H9 (cell line): Measurements from ENCODE around the gene ZDHHC1. TPM values are rescaled to one million over a fixed set of nuclear protein-coding genes. Genes with fewer than 3 reads are reported as not detected.

Experiments
- DNase-seq: peaks from one replicate; pipeline ENCODE4 v3.0.0-alpha.2; 2017
- H2AFZ ChIP-seq: one replicate; pipeline ENCODE4 v1.6.1; 2013; ENCODE audit warnings: mild to moderate bottlenecking, low read length, control low read depth, moderate library complexity
- H2AK5ac ChIP-seq: 2 replicates; pipeline ENCODE4 v1.6.1; 2013; ENCODE audit warnings: low read length, control low read depth, mixed read lengths; ENCODE audit not compliant: insufficient read length
- H2BK120ac ChIP-seq: one replicate; pipeline ENCODE4 v1.6.1; 2013; ENCODE audit warnings: low read depth, mild to moderate bottlenecking, low read length, control low read depth, inconsistent platforms; ENCODE audit not compliant: poor library complexity, severe bottlenecking
- H2BK12ac ChIP-seq: 2 replicates; pipeline ENCODE4 v1.6.1; 2013; ENCODE audit warnings: low read length, control low read depth, mixed read lengths, low read depth; ENCODE audit not compliant: insufficient read length
- H2BK15ac ChIP-seq: 2 replicates; pipeline ENCODE4 v1.6.1; 2013; ENCODE audit warnings: low read depth, low read length, control low read depth
- H2BK20ac ChIP-seq: one replicate; pipeline ENCODE4 v1.6.1; 2013; ENCODE audit warnings: low read depth, mild to moderate bottlenecking, low read length, control low read depth, inconsistent platforms; ENCODE audit not compliant: poor library complexity, severe bottlenecking
- H2BK5ac ChIP-seq: 2 replicates; pipeline ENCODE4 v1.6.1; 2013; ENCODE audit warnings: low read length, control low read depth, mixed read lengths; ENCODE audit not compliant: insufficient read length
- H3K14ac ChIP-seq: 2 replicates; pipeline ENCODE4 v1.6.1; 2013; ENCODE audit warnings: low read length, control low read depth; ENCODE audit not compliant: insufficient read depth
- H3K18ac ChIP-seq: 2 replicates; pipeline ENCODE4 v1.6.1; 2013; ENCODE audit warnings: low read depth, mild to moderate bottlenecking, mixed read lengths, low read length, control low read depth; ENCODE audit not compliant: insufficient read length
- H3K23ac ChIP-seq: 2 replicates; pipeline ENCODE4 v1.6.1; 2013; ENCODE audit warnings: low read length, control low read depth, mixed read lengths, low read depth; ENCODE audit not compliant: insufficient read length
- H3K23me2 ChIP-seq: 2 replicates; pipeline ENCODE4 v1.6.1; 2013; ENCODE audit warnings: low read depth, mild to moderate bottlenecking, mixed read lengths, low read length, control low read depth; ENCODE audit not compliant: insufficient read length, poor library complexity, severe bottlenecking
- H3K27ac ChIP-seq: 2 replicates; pipeline ENCODE4 v1.5.1; 2013; ENCODE audit warnings: low read length, control low read depth, mixed read lengths, low read depth; ENCODE audit not compliant: insufficient read length
- H3K27me3 ChIP-seq: 2 replicates; pipeline ENCODE4 v1.6.1; 2013; ENCODE audit warnings: low read length, control low read depth, inconsistent platforms; ENCODE audit not compliant: insufficient read depth
- H3K4ac ChIP-seq: 2 replicates; pipeline ENCODE4 v1.6.1; 2013; ENCODE audit warnings: low read depth, mild to moderate bottlenecking, control low read depth, inconsistent platforms, low read length, moderate library complexity
- H3K4me1 ChIP-seq: 2 replicates; pipeline ENCODE4 v1.6.1; 2013; ENCODE audit warnings: low read length, control low read depth, inconsistent platforms; ENCODE audit not compliant: insufficient read depth
- H3K4me2 ChIP-seq: 2 replicates; pipeline ENCODE4 v1.6.1; 2013; ENCODE audit warnings: low read length, control low read depth, mixed read lengths; ENCODE audit not compliant: insufficient read length, insufficient read depth
- H3K56ac ChIP-seq: 2 replicates; pipeline ENCODE4 v1.6.1; 2013; ENCODE audit warnings: low read depth, mild to moderate bottlenecking, mixed read lengths, low read length, control low read depth; ENCODE audit not compliant: insufficient read length
- H3K79me1 ChIP-seq: 2 replicates; pipeline ENCODE4 v1.6.1; 2013; ENCODE audit warnings: low read depth, mild to moderate bottlenecking, moderate library complexity, low read length, control low read depth, inconsistent platforms; ENCODE audit not compliant: insufficient read depth, poor library complexity, severe bottlenecking
- H3K79me2 ChIP-seq: 2 replicates; pipeline ENCODE4 v1.6.1; 2013; ENCODE audit warnings: low read length, control low read depth, inconsistent platforms; ENCODE audit not compliant: insufficient read depth
- H3K9ac ChIP-seq: 2 replicates; pipeline ENCODE4 v1.6.1; 2013; ENCODE audit warnings: low read length, control low read depth, mixed read lengths; ENCODE audit not compliant: insufficient read length; ENCODE audit errors: extremely low read depth
- H3K9me3 ChIP-seq: one replicate; pipeline ENCODE4 v1.6.1; 2013; ENCODE audit warnings: low read depth, low read length, inconsistent platforms; ENCODE audit not compliant: control insufficient read depth
- H3T11ph ChIP-seq: one replicate; pipeline ENCODE4 v1.6.1; 2013; ENCODE audit warnings: mild to moderate bottlenecking, low read length, control low read depth, inconsistent platforms
- H4K20me1 ChIP-seq: one replicate; pipeline ENCODE4 v1.6.1; 2013; ENCODE audit not compliant: control insufficient read depth, insufficient read length, insufficient read depth
- H4K5ac ChIP-seq: 2 replicates; pipeline ENCODE4 v1.6.1; 2013; ENCODE audit warnings: low read depth, mild to moderate bottlenecking, mixed read lengths, low read length, control low read depth; ENCODE audit not compliant: insufficient read length
- H4K8ac ChIP-seq: replicated peaks from 2 replicates; pipeline ENCODE4 v1.6.1; 2013; ENCODE audit warnings: low read length, control low read depth, mixed read lengths, low read depth; ENCODE audit not compliant: insufficient read length
- H4K91ac ChIP-seq: 2 replicates; pipeline ENCODE4 v1.6.1; 2013; ENCODE audit warnings: low read depth, mild to moderate bottlenecking, moderate library complexity, mixed read lengths, low read length, control low read depth; ENCODE audit not compliant: insufficient read length
- H3K27ac Mint-ChIP-seq, 3 experiments: 2 replicates in 2 of 3; 3 replicates in 1 of 3; pipeline ENCODE4 v1.8.0; 2020 to 2021; ENCODE audit warnings: mixed read lengths in 3 of 3, mild to moderate bottlenecking in 1 of 3, moderate library complexity in 1 of 3
- H3K27me3 Mint-ChIP-seq: 2 replicates; pipeline ENCODE4 v1.8.0; 2021; ENCODE audit warnings: low read depth, mild to moderate bottlenecking, moderate library complexity, mixed read lengths
- H3K36me3 Mint-ChIP-seq, 3 experiments: 2 replicates in 2 of 3; 3 replicates in 1 of 3; pipeline ENCODE4 v1.8.0; 2020 to 2021; ENCODE audit warnings: low read depth in 3 of 3, mixed read lengths in 3 of 3; ENCODE audit not compliant: insufficient read depth in 1 of 3
- H3K4me1 Mint-ChIP-seq, 2 experiments: 2 replicates each; pipeline ENCODE4 v1.8.0; 2020; ENCODE audit warnings: mixed read lengths in 2 of 2
- H3K4me3 Mint-ChIP-seq, 2 experiments: 2 replicates in 1 of 2; 3 replicates in 1 of 2; pipeline ENCODE4 v1.8.0; 2020 to 2021; ENCODE audit warnings: mild to moderate bottlenecking in 2 of 2, mixed read lengths in 2 of 2, moderate library complexity in 1 of 2
- H3K9me3 Mint-ChIP-seq, 2 experiments: 2 replicates in 1 of 2; 3 replicates in 1 of 2; pipeline ENCODE4 v1.8.0; 2020; ENCODE audit warnings: mild to moderate bottlenecking in 2 of 2, mixed read lengths in 2 of 2, moderate library complexity in 1 of 2
- WGBS: extraction: QIAGEN DNeasy Blood & Tissue Kit; methylation state at CpG from one replicate; pipeline ENCODE4 v1.1.7; 2013; ENCODE audit warnings: missing lambda C conversion rate, low lambda C conversion rate, mixed read lengths; ENCODE audit not compliant: insufficient read length; ENCODE audit errors: extremely low coverage; 5-methylcytosine and 5-hydroxymethylcytosine counted together
- total RNA-seq: library from RNA; stranded (reverse); gene quantifications from 2 replicates; pipeline ENCODE4 v1.2.1, GENCODE V29; 2021
- TF ChIP-seq, protein P1 (sequence below): fragments of 200-600 bp; sonication (generic); conservative IDR thresholded peaks from 3 replicates; pipeline ENCODE4 v1.8.0; 2021; ENCODE audit warnings: antibody characterized with exemption, mild to moderate bottlenecking

ZDHHC1 gene
- total RNA-seq, 1 experiment from 2014 or later: 3.7 TPM

DNA sequence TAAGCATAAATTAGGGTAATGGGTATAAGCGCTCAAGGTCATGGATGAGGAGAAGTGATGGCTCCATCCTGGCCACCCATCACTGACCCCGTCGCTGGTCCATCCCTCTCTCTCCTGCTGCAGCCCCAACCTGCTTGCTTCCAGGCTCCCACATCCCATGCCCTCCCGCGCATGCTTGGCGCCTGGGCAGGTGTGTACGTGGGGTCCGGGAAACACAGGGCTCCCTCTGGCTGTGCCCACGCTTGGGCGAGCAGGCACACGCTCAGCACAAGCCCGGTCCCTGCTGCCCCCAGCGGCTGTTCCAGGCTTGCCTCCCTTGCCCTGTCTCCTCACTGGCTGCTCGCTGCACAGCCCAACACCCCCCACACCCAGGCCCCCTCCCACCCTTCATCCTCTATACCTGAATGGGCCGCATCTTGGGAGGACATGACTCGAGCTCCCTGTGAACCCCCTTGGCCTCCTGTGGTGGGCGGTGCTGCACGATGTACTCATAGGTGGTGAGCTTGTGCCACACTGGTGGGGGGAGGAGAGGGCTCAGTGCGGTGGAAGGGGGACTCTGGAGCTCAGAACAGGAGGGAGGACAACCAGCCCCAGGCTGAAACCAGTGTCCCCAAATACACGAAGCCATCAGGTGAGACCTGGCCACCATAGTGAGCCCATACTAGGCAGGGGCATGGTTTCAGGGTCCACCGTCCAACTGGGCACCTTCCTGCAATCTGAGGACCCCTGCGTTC, 18.3 kb downstream of the ZDHHC1 start:
- H2AFZ ChIP-seq: no peak overlapping the region
- H3K27me3 Mint-ChIP-seq: peaks cover 64% of the 10 kb centered on the region
- H2BK120ac ChIP-seq: no peak overlapping the region
- H3K23ac ChIP-seq: no peak overlapping the region
- TF ChIP-seq, protein P1, sequence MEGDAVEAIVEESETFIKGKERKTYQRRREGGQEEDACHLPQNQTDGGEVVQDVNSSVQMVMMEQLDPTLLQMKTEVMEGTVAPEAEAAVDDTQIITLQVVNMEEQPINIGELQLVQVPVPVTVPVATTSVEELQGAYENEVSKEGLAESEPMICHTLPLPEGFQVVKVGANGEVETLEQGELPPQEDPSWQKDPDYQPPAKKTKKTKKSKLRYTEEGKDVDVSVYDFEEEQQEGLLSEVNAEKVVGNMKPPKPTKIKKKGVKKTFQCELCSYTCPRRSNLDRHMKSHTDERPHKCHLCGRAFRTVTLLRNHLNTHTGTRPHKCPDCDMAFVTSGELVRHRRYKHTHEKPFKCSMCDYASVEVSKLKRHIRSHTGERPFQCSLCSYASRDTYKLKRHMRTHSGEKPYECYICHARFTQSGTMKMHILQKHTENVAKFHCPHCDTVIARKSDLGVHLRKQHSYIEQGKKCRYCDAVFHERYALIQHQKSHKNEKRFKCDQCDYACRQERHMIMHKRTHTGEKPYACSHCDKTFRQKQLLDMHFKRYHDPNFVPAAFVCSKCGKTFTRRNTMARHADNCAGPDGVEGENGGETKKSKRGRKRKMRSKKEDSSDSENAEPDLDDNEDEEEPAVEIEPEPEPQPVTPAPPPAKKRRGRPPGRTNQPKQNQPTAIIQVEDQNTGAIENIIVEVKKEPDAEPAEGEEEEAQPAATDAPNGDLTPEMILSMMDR: peak; percentile 16; the same call in 1 of the 3 replicates
- H3K4me1 Mint-ChIP-seq: peaks cover 16 to 34% of the 10 kb centered on the region in 2 experiments
- H4K20me1 ChIP-seq: peaks cover 2% of the 10 kb centered on the region
- H2BK12ac ChIP-seq: no peak overlapping the region
- H3K4me1 ChIP-seq: no peaks in the 10 kb centered on the region
- H3K23me2 ChIP-seq: peaks cover 3% of the 10 kb centered on the region
- H3K27ac Mint-ChIP-seq: no peak overlapping the region
- H3K9me3 ChIP-seq: no peaks in the 10 kb centered on the region
- H3K56ac ChIP-seq: no peak overlapping the region
- H2BK5ac ChIP-seq: no peak overlapping the region
- H3K9ac ChIP-seq: no peak overlapping the region
- no peaks in the 10 kb centered on the region for H3K9me3 Mint-ChIP-seq
- H3K36me3 Mint-ChIP-seq: peaks cover 0 to 1% (median 0%) of the 10 kb centered on the region in 3 experiments; a peak in 1 of 7 replicates
- no peak overlapping the region for H2AK5ac ChIP-seq
- no peak overlapping the region for H3K18ac ChIP-seq
- DNase-seq: no peak
- no peak overlapping the region for H2BK20ac ChIP-seq
- H3K79me1 ChIP-seq: no peaks in the 10 kb centered on the region
- H4K91ac ChIP-seq: no peak overlapping the region
- H3K27me3 ChIP-seq: peaks cover 20% of the 10 kb centered on the region; the same call in 1 of the 2 replicates
- no peak overlapping the region for H3T11ph ChIP-seq
- H2BK15ac ChIP-seq: no peak overlapping the region; the same call in 1 of the 2 replicates
- no peak overlapping the region for H3K27ac ChIP-seq
- H4K5ac ChIP-seq: no peak overlapping the region
- H3K4me2 ChIP-seq: no peak overlapping the region
- no peaks in the 10 kb centered on the region for H3K79me2 ChIP-seq
- H3K4me3 Mint-ChIP-seq: no peak overlapping the region; a peak in 1 of 5 replicates
- no peak overlapping the region for H4K8ac ChIP-seq
- H3K14ac ChIP-seq: no peak overlapping the region
- no CpG with 5 or more reads among the region's 22 CpGs for WGBS
- no peak overlapping the region for H3K4ac ChIP-seq
